22Rv1 (cell line): ENCODE data around the gene ADIPOR2.

Experiments
- ZFX ChIP-seq: fragments of 450-650 bp; IDR thresholded peaks from 2 replicates; pipeline ENCODE4 v1.6.1; 2017; ENCODE audit warnings: antibody characterized with exemption, borderline replicate concordance
- TF ChIP-seq, protein P1 (sequence below): fragments of 450-650 bp; IDR thresholded peaks from 2 replicates; pipeline ENCODE4 v1.5.1; 2017; ENCODE audit warnings: mild to moderate bottlenecking

DNA sequence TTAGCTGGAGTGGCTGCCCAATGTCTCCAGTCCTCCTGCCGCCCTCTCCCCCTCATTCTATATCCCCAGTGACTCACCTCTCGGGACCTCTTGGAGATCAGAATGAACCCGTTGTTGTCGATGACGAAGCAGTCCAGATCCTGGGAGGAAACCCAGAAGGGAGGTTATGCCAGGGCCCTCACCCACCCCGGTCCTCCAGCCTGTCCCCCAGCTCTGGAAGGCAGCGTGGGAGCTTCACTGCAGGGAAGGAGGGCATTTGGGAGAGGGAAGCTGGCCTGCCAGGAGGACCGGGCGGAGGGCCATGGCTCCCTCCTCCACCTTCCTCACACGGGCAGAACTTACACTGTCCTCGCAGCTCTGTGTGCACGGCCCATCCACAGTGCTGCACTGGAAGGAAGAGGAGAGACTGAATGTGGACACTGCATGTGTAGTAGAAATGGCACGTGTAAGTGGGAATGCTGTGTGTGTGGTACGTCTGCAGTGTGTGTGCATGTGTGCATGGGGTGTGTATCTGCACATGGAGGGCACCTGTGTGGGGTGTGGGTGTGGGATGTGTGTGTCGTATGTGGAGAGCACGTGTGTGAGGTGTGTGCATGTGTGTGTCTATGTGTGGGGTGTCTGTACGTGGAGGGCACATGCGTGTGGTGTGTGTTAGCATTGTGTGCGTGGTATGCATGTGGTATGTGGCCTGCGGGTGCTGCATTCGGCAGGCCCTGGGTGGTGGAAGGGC is 119.5 kb downstream of the ADIPOR2 start:
- TF ChIP-seq, protein P1, sequence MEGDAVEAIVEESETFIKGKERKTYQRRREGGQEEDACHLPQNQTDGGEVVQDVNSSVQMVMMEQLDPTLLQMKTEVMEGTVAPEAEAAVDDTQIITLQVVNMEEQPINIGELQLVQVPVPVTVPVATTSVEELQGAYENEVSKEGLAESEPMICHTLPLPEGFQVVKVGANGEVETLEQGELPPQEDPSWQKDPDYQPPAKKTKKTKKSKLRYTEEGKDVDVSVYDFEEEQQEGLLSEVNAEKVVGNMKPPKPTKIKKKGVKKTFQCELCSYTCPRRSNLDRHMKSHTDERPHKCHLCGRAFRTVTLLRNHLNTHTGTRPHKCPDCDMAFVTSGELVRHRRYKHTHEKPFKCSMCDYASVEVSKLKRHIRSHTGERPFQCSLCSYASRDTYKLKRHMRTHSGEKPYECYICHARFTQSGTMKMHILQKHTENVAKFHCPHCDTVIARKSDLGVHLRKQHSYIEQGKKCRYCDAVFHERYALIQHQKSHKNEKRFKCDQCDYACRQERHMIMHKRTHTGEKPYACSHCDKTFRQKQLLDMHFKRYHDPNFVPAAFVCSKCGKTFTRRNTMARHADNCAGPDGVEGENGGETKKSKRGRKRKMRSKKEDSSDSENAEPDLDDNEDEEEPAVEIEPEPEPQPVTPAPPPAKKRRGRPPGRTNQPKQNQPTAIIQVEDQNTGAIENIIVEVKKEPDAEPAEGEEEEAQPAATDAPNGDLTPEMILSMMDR: no peak
- no peak for TF ChIP-seq ZFX
